ENCODE results near the gene PRPF6.

PRPF6 gene

GRCh38 chr20:64080013-64080812, 99.3 kb downstream of the PRPF6 start, which contains the start of gene OPRL1:
Gene OPRL1 (plus strand): TSS chr20:64080082. CDS start chr20:64092721, 12,639 bp downstream.
- Histone ChIP-seq H3K27me3 (peaks cover 3 to 20% of the 10 kb centered on the region in 2 donors), H3K4me3 (peak within 1 kb of the TSS; percentile 65 to 68), H3K4me1 (peaks cover 0 to 69% (median 42%) of the 10 kb centered on the region in 4 donors), H3K27ac (peak within 1 kb of the TSS; percentile 69 to 80), H3K36me3 (peaks cover 0 to 2% (median 0%) of the 10 kb centered on the region in 3 donors), H3K9me3 (no peaks in the 10 kb centered on the region)
- intact Hi-C loops (cut with DNase I; ENCODE audit: low total_unique reads): no loop called here
- TF ChIP-seq, protein P1, sequence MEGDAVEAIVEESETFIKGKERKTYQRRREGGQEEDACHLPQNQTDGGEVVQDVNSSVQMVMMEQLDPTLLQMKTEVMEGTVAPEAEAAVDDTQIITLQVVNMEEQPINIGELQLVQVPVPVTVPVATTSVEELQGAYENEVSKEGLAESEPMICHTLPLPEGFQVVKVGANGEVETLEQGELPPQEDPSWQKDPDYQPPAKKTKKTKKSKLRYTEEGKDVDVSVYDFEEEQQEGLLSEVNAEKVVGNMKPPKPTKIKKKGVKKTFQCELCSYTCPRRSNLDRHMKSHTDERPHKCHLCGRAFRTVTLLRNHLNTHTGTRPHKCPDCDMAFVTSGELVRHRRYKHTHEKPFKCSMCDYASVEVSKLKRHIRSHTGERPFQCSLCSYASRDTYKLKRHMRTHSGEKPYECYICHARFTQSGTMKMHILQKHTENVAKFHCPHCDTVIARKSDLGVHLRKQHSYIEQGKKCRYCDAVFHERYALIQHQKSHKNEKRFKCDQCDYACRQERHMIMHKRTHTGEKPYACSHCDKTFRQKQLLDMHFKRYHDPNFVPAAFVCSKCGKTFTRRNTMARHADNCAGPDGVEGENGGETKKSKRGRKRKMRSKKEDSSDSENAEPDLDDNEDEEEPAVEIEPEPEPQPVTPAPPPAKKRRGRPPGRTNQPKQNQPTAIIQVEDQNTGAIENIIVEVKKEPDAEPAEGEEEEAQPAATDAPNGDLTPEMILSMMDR (IDR thresholded peaks at IDR 0.05): no peak
- no peak for DNase-seq

DNA sequence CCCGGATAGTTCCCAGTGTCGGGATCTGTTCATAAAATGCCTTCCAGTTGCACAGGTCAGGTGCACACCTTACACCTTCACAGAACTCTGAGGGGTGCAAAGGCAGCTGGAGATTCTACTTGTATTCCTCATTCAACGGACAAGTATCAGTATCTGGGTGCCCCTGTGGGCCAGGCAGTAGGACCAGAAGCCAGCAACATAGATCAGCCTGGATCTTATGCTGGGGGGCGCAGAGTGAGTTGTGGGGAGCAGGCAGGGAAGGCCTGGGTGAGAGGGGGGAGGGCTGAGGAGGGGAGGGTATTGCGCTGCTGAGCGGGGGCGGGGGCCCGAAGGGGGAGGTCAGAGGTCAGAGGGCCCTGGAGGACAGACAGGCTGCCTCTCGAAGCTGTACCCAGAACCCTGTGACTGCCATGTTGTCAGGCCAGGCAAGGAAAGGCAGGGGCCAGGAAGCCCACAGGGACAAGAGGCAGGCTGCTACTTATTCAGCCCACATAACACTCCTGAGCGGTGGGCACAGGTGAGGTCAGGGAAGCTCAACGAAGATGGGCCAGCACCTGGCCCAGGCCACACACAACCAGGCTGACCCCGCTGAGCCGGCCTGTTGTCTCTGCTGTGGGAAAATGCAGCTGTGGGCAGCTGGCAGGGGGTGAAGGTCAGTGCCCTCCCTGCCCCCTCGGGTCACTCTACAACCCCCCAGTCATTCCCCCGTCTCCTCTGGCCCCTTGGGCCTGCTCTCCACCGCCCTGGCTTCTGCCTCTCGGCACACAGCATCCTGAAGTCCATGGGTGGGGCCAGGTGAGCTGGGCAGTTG, 100.1 kb downstream of the PRPF6 start:
- Histone ChIP-seq H3K27ac (peak overlapping the region; percentile 61 to 72), H3K4me3 (peak overlapping the region; percentile 65 to 68), H3K9me3 (no peaks in the 10 kb centered on the region), H3K4me1 (peaks cover 0 to 69% (median 38%) of the 10 kb centered on the region in 4 donors), H3K36me3 (no peaks in the 10 kb centered on the region), H3K27me3 (peaks cover 3 to 23% of the 10 kb centered on the region in 2 donors)
- TF ChIP-seq, protein P1 (IDR thresholded peaks at IDR 0.05): no peak
- no peak for DNase-seq
- intact Hi-C loops (cut with DNase I; ENCODE audit: low total_unique reads): no loop called here

DNA sequence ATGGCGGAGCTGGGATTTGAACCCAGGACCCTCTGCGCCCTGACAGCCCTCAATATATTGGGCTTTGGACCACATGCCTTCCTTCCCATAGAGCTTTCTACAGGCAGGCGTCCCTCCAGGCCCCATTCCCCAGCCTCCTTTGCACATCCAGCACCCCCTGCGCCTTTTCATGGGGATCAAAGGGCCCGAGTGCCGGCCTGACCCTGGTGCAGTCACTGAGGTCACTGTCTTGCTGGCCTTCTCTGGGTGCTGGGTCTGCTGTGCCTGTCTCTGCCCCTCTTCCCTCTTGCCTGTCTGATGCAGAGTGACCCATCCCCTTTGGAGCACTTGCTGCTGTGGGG, 100.7 kb downstream of the PRPF6 start:
- DNase-seq: no peak
- TF ChIP-seq, protein P1 (IDR thresholded peaks at IDR 0.05): no peak
- Histone ChIP-seq H3K4me1 (peaks cover 0 to 63% (median 38%) of the 10 kb centered on the region in 4 donors), H3K9me3 (no peaks in the 10 kb centered on the region), H3K4me3 (no peak overlapping the region), H3K27ac (no peak overlapping the region), H3K27me3 (peaks cover 3 to 26% of the 10 kb centered on the region in 2 donors), H3K36me3 (no peaks in the 10 kb centered on the region)
- intact Hi-C loops (cut with DNase I; ENCODE audit: low total_unique reads): no loop called here

GRCh38 chr20:64082126-64082731, 101.3 kb downstream of the PRPF6 start:
- H3K4me3 ChIP-seq: no peak overlapping the region
- H3K36me3 ChIP-seq: no peaks in the 10 kb centered on the region
- TF ChIP-seq, protein P1 (IDR thresholded peaks at IDR 0.05): no peak
- peaks cover 3 to 29% of the 10 kb centered on the region in 2 donors for H3K27me3 ChIP-seq
- H3K27ac ChIP-seq: no peak overlapping the region
- H3K4me1 ChIP-seq: peaks cover 0 to 59% (median 36%) of the 10 kb centered on the region in 4 donors
- H3K9me3 ChIP-seq: no peaks in the 10 kb centered on the region
- intact Hi-C loops (cut with DNase I; ENCODE audit: low total_unique reads): no loop called here
- no peak for DNase-seq
